MCF 10A (cell line): ENCODE measurements around the gene KLHL5. TPM values are rescaled to one million over a fixed set of nuclear protein-coding genes. Genes with fewer than 3 reads are reported as not detected.

Experiments used
- BruUV-seq: library from RNA; stranded (reverse); fragments of 400-500 nt; replicated peaks from 2 replicates; lab custom pipeline; 2021; lab: Mats Ljungman, UMichigan
- CTCF ChIA-PET: fragments of 300-600 bp; sonication (Branson Sonifier 250); formaldehyde crosslinking; extraction: SDS; loops from one replicate; lab custom pipeline; 2021; ENCODE audit warnings: antibody characterized with exemption, inconsistent platforms; lab: Yijun Ruan, JAX
- POLR2A ChIA-PET: fragments of 300-600, 350-650 bp; sonication (Branson Sonifier 250); formaldehyde crosslinking; extraction: SDS; loops from one replicate; lab custom pipeline; 2020; ENCODE audit warnings: antibody characterized with exemption, inconsistent platforms; lab: Yijun Ruan, JAX
- DNase-seq: peaks from one replicate; pipeline ENCODE4 v3.0.0-alpha.2; 2018; ENCODE audit not compliant: unreplicated experiment
- H3K27ac Mint-ChIP-seq: one replicate; pipeline ENCODE4 v1.8.0; 2022; ENCODE audit warnings: mild to moderate bottlenecking, low read depth, mixed read lengths; ENCODE audit not compliant: unreplicated experiment
- H3K27me3 Mint-ChIP-seq: one replicate; pipeline ENCODE4 v1.8.0; 2022; ENCODE audit warnings: mixed read lengths; ENCODE audit not compliant: insufficient read depth, unreplicated experiment
- H3K36me3 Mint-ChIP-seq: one replicate; pipeline ENCODE4 v1.8.0; 2022; ENCODE audit warnings: mild to moderate bottlenecking, moderate library complexity, mixed read lengths; ENCODE audit not compliant: insufficient read depth, unreplicated experiment
- H3K4me1 Mint-ChIP-seq: one replicate; pipeline ENCODE4 v1.8.0; 2022; ENCODE audit warnings: mixed read lengths; ENCODE audit not compliant: insufficient read depth, unreplicated experiment
- H3K4me3 Mint-ChIP-seq: one replicate; pipeline ENCODE4 v1.8.0; 2022; ENCODE audit warnings: mild to moderate bottlenecking, moderate library complexity, mixed read lengths; ENCODE audit not compliant: unreplicated experiment
- H3K9me3 Mint-ChIP-seq: one replicate; pipeline ENCODE4 v1.8.0; 2022; ENCODE audit warnings: mixed read lengths; ENCODE audit not compliant: unreplicated experiment
- intact Hi-C: fragments of 100-400 bp; cut with micrococcal nuclease; formaldehyde crosslinking; loops from 2 replicates; pipeline ENCODE4 v1.14.1; 2022
- total RNA-seq: library from RNA; stranded (reverse); gene quantifications from 2 replicates; pipeline ENCODE4 v1.2.3, GENCODE V29; 2022
- TF ChIP-seq, protein P1 (sequence below): fragments of 200-600 bp; IDR thresholded peaks from one replicate; pipeline ENCODE4 v1.8.0; 2022; ENCODE audit warnings: antibody characterized with exemption, mild to moderate bottlenecking; ENCODE audit not compliant: unreplicated experiment

The KLHL5 gene
- total RNA-seq, 1 experiment from 2014 or later: 59.2 TPM

DNA sequence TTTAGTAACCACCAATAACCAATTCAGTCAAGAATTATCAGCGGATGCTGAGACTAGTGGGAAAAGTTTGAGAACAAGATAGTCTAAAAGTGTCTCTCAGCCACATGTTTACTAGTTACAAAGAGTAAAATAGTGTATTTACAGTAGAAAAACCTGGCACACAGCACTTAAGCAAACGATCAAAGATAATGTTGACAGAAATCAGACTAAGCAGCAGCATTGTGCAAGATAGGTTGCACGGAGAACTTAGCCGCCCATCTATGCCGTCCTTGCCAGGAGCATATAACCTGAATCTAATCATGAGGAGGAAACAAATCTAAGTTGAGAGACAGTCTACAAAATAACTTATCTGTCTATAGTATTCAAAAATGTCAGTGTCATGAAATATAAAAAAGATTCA is 35.3 kb downstream of the KLHL5 start:
- no peak for DNase-seq

GRCh38 chr4:39102297-39102696 is 40.3 kb downstream of the KLHL5 start:
- no TSS peak for BruUV-seq
- H3K27ac Mint-ChIP-seq: peak overlapping the region; percentile 8
- DNase-seq: peak; percentile 45
- TF ChIP-seq, protein P1, sequence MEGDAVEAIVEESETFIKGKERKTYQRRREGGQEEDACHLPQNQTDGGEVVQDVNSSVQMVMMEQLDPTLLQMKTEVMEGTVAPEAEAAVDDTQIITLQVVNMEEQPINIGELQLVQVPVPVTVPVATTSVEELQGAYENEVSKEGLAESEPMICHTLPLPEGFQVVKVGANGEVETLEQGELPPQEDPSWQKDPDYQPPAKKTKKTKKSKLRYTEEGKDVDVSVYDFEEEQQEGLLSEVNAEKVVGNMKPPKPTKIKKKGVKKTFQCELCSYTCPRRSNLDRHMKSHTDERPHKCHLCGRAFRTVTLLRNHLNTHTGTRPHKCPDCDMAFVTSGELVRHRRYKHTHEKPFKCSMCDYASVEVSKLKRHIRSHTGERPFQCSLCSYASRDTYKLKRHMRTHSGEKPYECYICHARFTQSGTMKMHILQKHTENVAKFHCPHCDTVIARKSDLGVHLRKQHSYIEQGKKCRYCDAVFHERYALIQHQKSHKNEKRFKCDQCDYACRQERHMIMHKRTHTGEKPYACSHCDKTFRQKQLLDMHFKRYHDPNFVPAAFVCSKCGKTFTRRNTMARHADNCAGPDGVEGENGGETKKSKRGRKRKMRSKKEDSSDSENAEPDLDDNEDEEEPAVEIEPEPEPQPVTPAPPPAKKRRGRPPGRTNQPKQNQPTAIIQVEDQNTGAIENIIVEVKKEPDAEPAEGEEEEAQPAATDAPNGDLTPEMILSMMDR: no peak
- H3K4me1 Mint-ChIP-seq: peaks cover 15% of the 10 kb centered on the region
- POLR2A ChIA-PET: no interaction called here
- intact Hi-C loops: no loop called here
- H3K27me3 Mint-ChIP-seq: no peaks in the 10 kb centered on the region
- H3K4me3 Mint-ChIP-seq: peak overlapping the region; percentile 31
- CTCF ChIA-PET: interaction anchor here (1.1 kb wide), 1 partner anchor 33 kb away, joined by 3 read pairs; no protein-coding TSS in a partner anchor
- H3K9me3 Mint-ChIP-seq: no peaks in the 10 kb centered on the region
- peaks cover 36% of the 10 kb centered on the region for H3K36me3 Mint-ChIP-seq

More for the DNA sequence above, 35.3 kb downstream of the KLHL5 start:
- ChIA-PET POLR2A (no interaction called here), CTCF (no interaction called here)
- intact Hi-C loops: no loop called here
- no peak overlapping the region for H3K4me3 Mint-ChIP-seq
- H3K4me1 Mint-ChIP-seq: peaks cover 7% of the 10 kb centered on the region
- H3K27ac Mint-ChIP-seq: no peak overlapping the region
- H3K9me3 Mint-ChIP-seq: no peaks in the 10 kb centered on the region
- H3K36me3 Mint-ChIP-seq: peaks cover 21% of the 10 kb centered on the region
- TF ChIP-seq, protein P1: no peak
- BruUV-seq: no TSS peak
- no peaks in the 10 kb centered on the region for H3K27me3 Mint-ChIP-seq

- CTCF ChIA-PET: interaction anchor here (0.6 kb wide), 1 partner anchor 223 kb away, joined by 3 read pairs; no protein-coding TSS in a partner anchor
- Mint-ChIP-seq H3K27me3 (no peaks in the 10 kb centered on the region), H3K36me3 (peaks cover 34% of the 10 kb centered on the region), H3K27ac (no peak overlapping the region), H3K4me3 (no peak overlapping the region), H3K4me1 (peaks cover 15% of the 10 kb centered on the region), H3K9me3 (no peaks in the 10 kb centered on the region)
- TF ChIP-seq, protein P1: no peak
- POLR2A ChIA-PET: no interaction called here
- intact Hi-C loops: no loop called here
- no TSS peak for BruUV-seq
- no peak for DNase-seq
Observed at GRCh38 chr4:39103291-39103690, 41.3 kb downstream of the KLHL5 start.

DNA sequence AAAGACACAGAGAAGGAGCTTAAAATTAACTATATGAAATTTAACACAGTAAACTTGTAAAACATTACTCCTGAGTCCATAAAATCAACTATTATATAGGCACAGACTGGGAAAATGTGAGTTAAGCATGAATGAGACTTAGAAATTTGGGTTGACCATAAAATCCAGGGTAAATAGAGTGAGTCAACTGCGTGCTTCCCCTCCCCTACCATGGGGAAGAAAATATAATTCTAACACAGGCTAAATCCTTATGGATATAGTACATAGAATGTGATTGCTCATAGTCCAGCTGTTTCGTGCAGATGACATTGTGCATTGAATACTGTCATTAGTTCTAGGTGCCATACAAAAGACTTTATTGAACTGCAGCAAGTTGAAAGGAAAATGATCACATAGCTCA is 42.2 kb downstream of the KLHL5 start:
- POLR2A ChIA-PET: interaction anchor here (0.7 kb wide), 2 partner anchors 8 to 40 kb away, joined by 3 read pairs; no protein-coding TSS in a partner anchor
- CTCF ChIA-PET: no interaction called here
- TF ChIP-seq, protein P1: no peak
- Mint-ChIP-seq H3K27ac (no peak overlapping the region), H3K9me3 (no peaks in the 10 kb centered on the region), H3K4me1 (peaks cover 13% of the 10 kb centered on the region), H3K4me3 (no peak overlapping the region), H3K36me3 (peaks cover 32% of the 10 kb centered on the region), H3K27me3 (no peaks in the 10 kb centered on the region)
- intact Hi-C loops: no loop called here
- BruUV-seq: no TSS peak
- DNase-seq: no peak
